GM12874 (cell line): Measurements from ENCODE around the gene IFI30.

ENCODE experiments used
- CTCF ChIP-seq: IDR thresholded peaks from 2 replicates; pipeline ENCODE4 v1.5.1; 2011; ENCODE audit warnings: low read depth, mild to moderate bottlenecking, control low read depth, low read length, moderate library complexity; ENCODE audit not compliant: insufficient read depth

Gene IFI30

DNA sequence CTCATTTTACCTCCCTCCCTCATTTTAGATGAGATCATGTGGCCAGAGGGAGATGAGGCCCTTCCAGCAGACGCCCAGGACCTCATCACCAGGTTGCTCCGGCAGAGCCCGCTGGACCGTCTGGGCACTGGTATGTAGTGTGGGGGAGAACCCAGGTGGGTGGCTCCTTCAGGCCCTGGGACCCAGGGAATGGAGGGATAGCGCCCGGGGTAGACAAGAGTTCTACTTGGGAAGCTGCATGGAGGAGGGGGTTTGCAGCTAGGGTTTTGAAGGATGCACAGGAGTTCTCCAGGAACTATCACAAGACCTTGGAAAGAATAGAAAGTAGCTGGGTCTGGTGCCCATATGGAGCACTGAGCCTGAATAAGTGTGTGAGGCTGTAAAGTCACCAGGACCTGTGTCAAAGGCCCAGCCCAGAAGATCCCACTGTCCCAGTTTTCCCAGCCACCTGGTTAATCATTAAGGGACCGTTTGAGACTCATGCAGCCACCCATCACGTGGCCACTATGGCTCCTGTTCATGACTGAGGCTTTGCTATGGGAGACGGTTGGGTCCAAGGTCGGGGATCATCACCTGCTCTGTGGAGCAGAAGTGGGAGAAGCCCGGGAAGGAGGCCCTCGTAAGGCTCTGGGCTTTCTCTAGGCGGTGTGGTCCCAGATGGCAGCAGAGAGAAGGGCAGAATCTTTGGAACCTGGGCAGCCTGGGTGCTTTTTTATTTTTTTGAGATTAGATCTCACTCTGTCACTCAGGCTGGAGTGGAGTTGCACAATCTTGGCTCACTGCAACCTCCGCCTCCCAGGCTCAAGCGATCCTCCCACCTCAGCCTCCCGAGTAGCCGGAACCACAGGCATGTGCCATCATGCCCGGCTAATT, 37.7 kb upstream of the IFI30 start:
- TF ChIP-seq CTCF = no peak

GRCh38 chr19:18137242-18137641, 36.4 kb upstream of the IFI30 start:
- TF ChIP-seq CTCF = no peak

DNA sequence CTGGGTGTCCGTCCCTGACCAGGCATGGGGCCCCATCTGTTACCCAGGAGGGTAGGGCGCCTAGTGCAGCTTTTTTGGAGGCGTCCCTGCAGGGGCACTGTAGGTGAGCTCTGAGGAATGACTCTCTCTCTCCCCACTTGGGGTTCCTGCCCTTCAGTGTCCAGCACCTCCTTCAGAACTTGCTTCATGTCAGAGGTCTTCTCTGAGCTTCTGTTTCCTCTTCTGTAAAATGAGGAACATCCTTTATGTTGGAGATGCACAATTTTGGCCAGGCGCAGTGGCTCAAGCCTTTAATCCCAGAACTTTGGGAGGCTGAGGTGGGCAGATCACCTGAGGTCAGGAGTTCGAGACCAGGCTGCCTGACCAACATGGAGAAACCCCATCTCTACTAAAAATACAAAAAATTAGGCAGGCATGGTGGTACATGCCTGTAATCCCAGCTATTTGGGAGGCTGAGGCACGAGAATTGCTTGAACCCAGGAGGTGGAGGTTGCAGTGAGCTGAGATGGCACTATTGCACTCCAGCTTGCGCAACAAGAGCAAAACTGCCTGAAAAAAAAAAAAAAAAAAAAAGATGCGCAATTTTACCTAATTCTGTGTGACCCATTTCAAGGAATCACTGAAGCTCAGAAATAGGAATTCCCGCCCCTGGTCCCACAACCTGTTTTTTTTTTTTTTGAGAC, 35.8 kb upstream of the IFI30 start:
- no peak for TF ChIP-seq CTCF

GRCh38 chr19:18140473-18140872, 33.1 kb upstream of the IFI30 start:
- TF ChIP-seq CTCF = no peak

- TF ChIP-seq CTCF = no peak
Measured at GRCh38 chr19:18141031-18141430, 32.6 kb upstream of the IFI30 start.

DNA sequence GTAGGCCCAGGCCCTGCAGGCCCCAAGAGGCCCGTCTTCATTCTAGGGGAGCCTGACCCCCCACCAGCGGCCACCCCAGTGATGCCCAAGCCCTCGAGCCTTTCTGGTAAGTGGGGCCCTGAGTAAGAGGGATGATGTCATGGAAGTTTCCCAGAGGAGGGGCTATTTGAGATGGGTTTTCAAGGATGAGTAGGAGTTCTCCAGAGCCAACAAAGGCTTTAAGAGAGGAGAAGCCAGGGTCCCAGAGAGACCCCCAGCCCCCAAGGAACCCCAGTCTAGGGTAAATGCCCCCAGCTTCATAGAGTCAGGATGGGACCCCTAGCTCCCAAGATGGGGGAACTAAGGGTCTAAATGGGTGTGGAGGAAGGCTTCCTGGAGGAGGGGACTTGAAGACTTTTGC, 29.7 kb upstream of the IFI30 start:
- no peak for TF ChIP-seq CTCF

GRCh38 chr19:18144361-18144760, 29.3 kb upstream of the IFI30 start:
- TF ChIP-seq CTCF = no peak
